HepG2 (cell line): Measurements from ENCODE around the gene NEGR1. TPM values are rescaled to one million over a fixed set of nuclear protein-coding genes. Genes with fewer than 3 reads are reported as not detected.

Experiments
- ATAC-seq: fragments of 200-7000 bp; cut with Tn5 transposase; 3 replicates; pipeline ENCODE4 v1.9.1; 2020; ENCODE audit warnings: mild to moderate bottlenecking, moderate library complexity
- BruUV-seq: library from RNA; stranded (reverse); fragments of 400-500 nt; replicated peaks from 2 replicates; lab custom pipeline; 2021; lab: Mats Ljungman, UMichigan
- CTCF ChIA-PET: fragments of 300-600 bp; formaldehyde crosslinking; extraction: SDS; loops from one replicate; lab custom pipeline; 2021; ENCODE audit warnings: low total read pairs, inconsistent platforms, low intra/inter-chr PET ratio; lab: Yijun Ruan, JAX
- POLR2A ChIA-PET: fragments of 350-600 bp; sonication (Branson Sonifier 250); formaldehyde crosslinking; loops from one replicate; lab custom pipeline; 2020; ENCODE audit warnings: antibody characterized with exemption, inconsistent platforms; lab: Yijun Ruan, JAX
- DNase-seq: peaks from one replicate; pipeline ENCODE4 v3.0.0-alpha.2; 2015; ENCODE audit warnings: low spot score
- FAIRE-seq: peaks from 3 replicates; lab custom pipeline; 2011; peaks lifted over from hg19 to GRCh38; lab: Jason Lieb, UNC
- H2AFZ ChIP-seq: one replicate; pipeline ENCODE4 v1.6.1; 2011; ENCODE audit warnings: low read length, inconsistent platforms
- H3K27ac ChIP-seq: fragments of 300-600 bp; 3 replicates; pipeline ENCODE4 v1.8.0; 2011; ENCODE audit warnings: mixed run types, mild to moderate bottlenecking, mixed read lengths, low read length, inconsistent platforms; ENCODE audit not compliant: insufficient read depth; ENCODE audit errors: extremely low read length
- H3K27me3 ChIP-seq, 2 experiments: fragments of 200-600 bp in 1 of 2; 2 replicates in 1 of 2; 3 replicates in 1 of 2; pipeline versions ENCODE4 v1.6.0 to v1.8.0; 2011; ENCODE audit warnings: low read length in 2 of 2, mild to moderate bottlenecking in 2 of 2, moderate library complexity in 2 of 2, inconsistent platforms in 1 of 2; ENCODE audit not compliant: insufficient read depth in 2 of 2, control insufficient read depth in 1 of 2
- H3K36me3 ChIP-seq, 2 experiments: fragments of 200-600 bp in 1 of 2; replicated peaks in 1 of 2; 2 replicates in 1 of 2; 3 replicates in 1 of 2; pipeline versions ENCODE4 v1.5.1 to v1.8.0; 2011; ENCODE audit warnings: low read length in 2 of 2, inconsistent platforms in 1 of 2; ENCODE audit not compliant: insufficient read depth in 2 of 2, control insufficient read depth in 1 of 2
- H3K4me1 ChIP-seq: 2 replicates; pipeline ENCODE4 v1.5.1; 2012; ENCODE audit warnings: low read length, inconsistent platforms; ENCODE audit not compliant: insufficient read depth
- H3K4me2 ChIP-seq: 2 replicates; pipeline ENCODE4 v1.6.0; 2011; ENCODE audit warnings: low read depth, low read length, inconsistent platforms
- H3K4me3 ChIP-seq, 3 experiments: fragments of 200-600 bp in 1 of 3; sonication (generic), shearing (Covaris generic) in 1 of 3; replicated peaks in 1 of 3; 2 replicates each; pipeline ENCODE4 v1.5.1; 2011 to 2016; ENCODE audit warnings: low read length in 3 of 3, inconsistent platforms in 2 of 3, low read depth in 2 of 3, mild to moderate bottlenecking in 2 of 3, control low read depth in 1 of 3, mixed read lengths in 1 of 3; ENCODE audit not compliant: insufficient read depth in 1 of 3
- H3K79me2 ChIP-seq: one replicate; pipeline ENCODE4 v1.6.1; 2011; ENCODE audit warnings: low read length, inconsistent platforms; ENCODE audit not compliant: insufficient read depth
- H3K9ac ChIP-seq: 2 replicates; pipeline ENCODE4 v1.6.0; 2011; ENCODE audit warnings: mild to moderate bottlenecking, low read depth, low read length, inconsistent platforms; ENCODE audit not compliant: insufficient read depth
- H3K9me3 ChIP-seq: 2 replicates; pipeline ENCODE4 v1.5.1; 2012; ENCODE audit warnings: mild to moderate bottlenecking, low read length
- H4K20me1 ChIP-seq: 2 replicates; pipeline ENCODE4 v1.6.0; 2011; ENCODE audit warnings: inconsistent platforms, mild to moderate bottlenecking, low read length, moderate library complexity; ENCODE audit not compliant: insufficient read depth
- AHR ChIP-seq: IDR thresholded peaks from 2 replicates; pipeline ENCODE4 v1.6.1; 2018; ENCODE audit warnings: missing genetic modification reagents, missing compliant biosample characterization
- GABPB1 ChIP-seq: IDR thresholded peaks from 2 replicates; pipeline ENCODE4 v1.6.1; 2016; ENCODE audit warnings: mild to moderate bottlenecking, missing genetic modification reagents, moderate library complexity, missing compliant biosample characterization
- HMGA1 ChIP-seq: sonication (generic); formaldehyde crosslinking; conservative IDR thresholded peaks from 2 replicates; pipeline ENCODE4 v1.4.0; 2020; ENCODE audit warnings: missing genetic modification reagents
- KDM3A ChIP-seq: IDR thresholded peaks from 2 replicates; pipeline ENCODE4 v1.6.1; 2018; ENCODE audit warnings: low read depth, missing compliant biosample characterization
- MTF2 ChIP-seq: sonication (generic); formaldehyde crosslinking; IDR thresholded peaks from 2 replicates; pipeline ENCODE4 v1.5.0; 2020; ENCODE audit warnings: missing genetic modification reagents, borderline replicate concordance
- MXD4 ChIP-seq: IDR thresholded peaks from 2 replicates; pipeline ENCODE4 v1.6.1; 2016; ENCODE audit warnings: mild to moderate bottlenecking, missing biosample characterization, missing genetic modification reagents
- SUZ12 ChIP-seq: fragments of 150-350 bp; IDR thresholded peaks from 2 replicates; pipeline ENCODE4 v1.6.1; 2014; ENCODE audit warnings: low read depth, low read length
- ZBTB44 ChIP-seq: sonication (generic); formaldehyde crosslinking; IDR thresholded peaks from 2 replicates; pipeline ENCODE4 v1.4.0; 2020; ENCODE audit warnings: missing genetic modification reagents
- ZFX ChIP-seq: sonication (generic); formaldehyde crosslinking; IDR thresholded peaks from 2 replicates; pipeline ENCODE4 v1.4.0; 2020; ENCODE audit warnings: mild to moderate bottlenecking, low read depth, missing genetic modification reagents, moderate library complexity
- ZNF30 ChIP-seq: sonication (generic); formaldehyde crosslinking; IDR thresholded peaks from 2 replicates; pipeline ENCODE4 v1.5.0; 2020; ENCODE audit warnings: mild to moderate bottlenecking, missing genetic modification reagents
- ZNF558 ChIP-seq: sonication (generic); formaldehyde crosslinking; IDR thresholded peaks from 2 replicates; pipeline ENCODE4 v1.9.0; 2022; ENCODE audit warnings: mild to moderate bottlenecking, missing genetic modification reagents, borderline replicate concordance
- ZNF724P ChIP-seq: sonication (generic); formaldehyde crosslinking; IDR thresholded peaks from 2 replicates; pipeline ENCODE4 v1.8.0; 2022; ENCODE audit warnings: missing genetic modification reagents, borderline replicate concordance
- ZNF75D ChIP-seq: sonication (generic); formaldehyde crosslinking; IDR thresholded peaks from 2 replicates; pipeline ENCODE4 v1.8.1; 2023; ENCODE audit warnings: missing genetic modification reagents, mild to moderate bottlenecking, borderline replicate concordance
- ZNF773 ChIP-seq: sonication (generic); formaldehyde crosslinking; IDR thresholded peaks from 2 replicates; pipeline ENCODE4 v1.4.0; 2020; ENCODE audit warnings: missing genetic modification reagents, borderline replicate concordance
- ZNF800 ChIP-seq: sonication (generic); formaldehyde crosslinking; IDR thresholded peaks from 2 replicates; pipeline ENCODE4 v1.4.0; 2020; ENCODE audit warnings: missing genetic modification reagents
- ZSCAN30 ChIP-seq: sonication (generic); formaldehyde crosslinking; IDR thresholded peaks from 2 replicates; pipeline ENCODE4 v1.5.0; 2020; ENCODE audit warnings: mild to moderate bottlenecking, missing genetic modification reagents
- ZSCAN31 ChIP-seq: sonication (generic); formaldehyde crosslinking; IDR thresholded peaks from 2 replicates; pipeline ENCODE4 v1.5.0; 2020; ENCODE audit warnings: low read depth, mild to moderate bottlenecking, missing genetic modification reagents
- in situ Hi-C: cut with HindIII; loops from 2 replicates; pipeline ENCODE4 v1.10.0; 2017; ENCODE audit warnings: low pct_unique_long_range_greater_than_20kb; ENCODE audit not compliant: extremely low pct_ligation_motif_present
- intact Hi-C: fragments of 100-400 bp; cut with micrococcal nuclease; formaldehyde crosslinking; loops from one replicate; pipeline ENCODE4 v1.10.0; 2022; ENCODE audit not compliant: unreplicated experiment
- polyA plus RNA-seq, 8 experiments: library from polyadenylated mRNA; depleted of rRNA in 3 of 8; stranded (reverse) in 7 of 8; unstranded in 1 of 8; fragments of >200 nt; fragmentation: Illumina TruSeq in 4 of 8; extraction: Trizol in 4 of 8; gene quantifications; 2 replicates each; pipeline versions ENCODE4 v1.2.1 to v1.2.3, GENCODE V29; 2011 to 2016; ENCODE audit warnings: low read depth in 4 of 8, missing spikeins in 1 of 8, mixed read lengths in 1 of 8; ENCODE audit not compliant: insufficient read depth in 1 of 8
- total RNA-seq, 5 experiments: library from RNA; depleted of rRNA; stranded (reverse); fragments of >200 nt; fragmentation: Illumina TruSeq; extraction: Trizol; gene quantifications; 2 replicates each; pipeline ENCODE4 v1.2.3, GENCODE V29; 2016; ENCODE audit warnings: low read depth in 1 of 5
- TF ChIP-seq, protein P1 (sequence below): sonication (generic); formaldehyde crosslinking; IDR thresholded peaks from 2 replicates; pipeline ENCODE4 v1.5.0; 2020; ENCODE audit warnings: missing genetic modification reagents
- TF ChIP-seq, protein P2 (sequence below): sonication (generic); formaldehyde crosslinking; IDR thresholded peaks from 2 replicates; pipeline ENCODE4 v1.5.0; 2020; ENCODE audit warnings: missing genetic modification reagents

Gene NEGR1
- total and polyA plus RNA-seq, 2 of the 13 experiments (the other 11 are each of a cell fraction or from before 2014, with no cell fraction given), result not detected

DNA sequence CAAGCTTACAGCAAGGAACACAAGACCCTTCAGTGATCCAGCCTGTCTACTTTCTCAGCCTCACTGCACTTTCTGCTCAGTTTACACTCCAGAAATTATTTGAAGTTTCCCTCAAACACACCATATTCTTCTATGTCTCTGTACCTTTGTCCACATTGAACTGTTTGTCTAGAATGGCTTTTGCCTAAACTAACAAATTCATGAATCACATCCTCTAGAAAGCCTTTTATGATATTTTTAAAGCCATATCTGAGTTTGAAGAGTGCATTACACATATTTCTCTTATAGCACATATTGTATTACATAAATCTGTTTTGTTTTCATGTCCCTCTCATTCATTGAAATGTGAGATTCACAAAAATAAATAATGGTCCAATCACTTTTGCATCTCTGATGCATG, 755.5 kb downstream of the NEGR1 start:
- in situ Hi-C loops, result no loop called here
- TF ChIP-seq, protein P1, sequence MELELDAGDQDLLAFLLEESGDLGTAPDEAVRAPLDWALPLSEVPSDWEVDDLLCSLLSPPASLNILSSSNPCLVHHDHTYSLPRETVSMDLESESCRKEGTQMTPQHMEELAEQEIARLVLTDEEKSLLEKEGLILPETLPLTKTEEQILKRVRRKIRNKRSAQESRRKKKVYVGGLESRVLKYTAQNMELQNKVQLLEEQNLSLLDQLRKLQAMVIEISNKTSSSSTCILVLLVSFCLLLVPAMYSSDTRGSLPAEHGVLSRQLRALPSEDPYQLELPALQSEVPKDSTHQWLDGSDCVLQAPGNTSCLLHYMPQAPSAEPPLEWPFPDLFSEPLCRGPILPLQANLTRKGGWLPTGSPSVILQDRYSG, result no peak
- TF ChIP-seq ZSCAN31 (no peak), HMGA1 (CRISPR knock-in tag) (no peak), ZSCAN30 (CRISPR knock-in tag) (no peak), MXD4 (CRISPR knock-in tag) (no peak), AHR (no peak), ZNF75D (CRISPR knock-in tag) (no peak), ZFX (CRISPR knock-in tag) (no peak), ZNF773 (CRISPR knock-in tag) (no peak), GABPB1 (no peak), ZNF800 (CRISPR knock-in tag) (no peak), MTF2 (CRISPR knock-in tag) (no peak), KDM3A (CRISPR knock-in tag) (no peak), ZNF724P (no peak), ZBTB44 (CRISPR knock-in tag) (no peak), ZNF30 (CRISPR knock-in tag) (no peak), ZNF558 (CRISPR knock-in tag) (no peak), SUZ12 (no peak)
- TF ChIP-seq, protein P2, sequence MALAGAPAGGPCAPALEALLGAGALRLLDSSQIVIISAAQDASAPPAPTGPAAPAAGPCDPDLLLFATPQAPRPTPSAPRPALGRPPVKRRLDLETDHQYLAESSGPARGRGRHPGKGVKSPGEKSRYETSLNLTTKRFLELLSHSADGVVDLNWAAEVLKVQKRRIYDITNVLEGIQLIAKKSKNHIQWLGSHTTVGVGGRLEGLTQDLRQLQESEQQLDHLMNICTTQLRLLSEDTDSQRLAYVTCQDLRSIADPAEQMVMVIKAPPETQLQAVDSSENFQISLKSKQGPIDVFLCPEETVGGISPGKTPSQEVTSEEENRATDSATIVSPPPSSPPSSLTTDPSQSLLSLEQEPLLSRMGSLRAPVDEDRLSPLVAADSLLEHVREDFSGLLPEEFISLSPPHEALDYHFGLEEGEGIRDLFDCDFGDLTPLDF (CRISPR knock-in tag), result no peak
- Histone ChIP-seq H3K36me3 (no peaks in the 10 kb centered on the region), H3K9me3 (no peaks in the 10 kb centered on the region), H2AFZ (no peak overlapping the region), H3K4me1 (no peaks in the 10 kb centered on the region), H3K4me2 (no peak overlapping the region), H3K79me2 (no peaks in the 10 kb centered on the region), H3K27me3 (no peaks in the 10 kb centered on the region), H4K20me1 (no peaks in the 10 kb centered on the region), H3K27ac (no peak overlapping the region), H3K9ac (no peak overlapping the region), H3K4me3 (no peak overlapping the region)
- no peak for ATAC-seq
- ChIA-PET CTCF (no interaction called here), POLR2A (no interaction called here)
- DNase-seq, result no peak
- no peak for FAIRE-seq
- no TSS peak for BruUV-seq
- intact Hi-C loops, result no loop called here
